ENCODE measurements around the gene ALAD.
"Not testable (repeated sequence)": the region's sequence is repeated elsewhere in the genome, so short reads cannot be mapped to it uniquely, and the experiment has no call there.

ALAD gene

DNA sequence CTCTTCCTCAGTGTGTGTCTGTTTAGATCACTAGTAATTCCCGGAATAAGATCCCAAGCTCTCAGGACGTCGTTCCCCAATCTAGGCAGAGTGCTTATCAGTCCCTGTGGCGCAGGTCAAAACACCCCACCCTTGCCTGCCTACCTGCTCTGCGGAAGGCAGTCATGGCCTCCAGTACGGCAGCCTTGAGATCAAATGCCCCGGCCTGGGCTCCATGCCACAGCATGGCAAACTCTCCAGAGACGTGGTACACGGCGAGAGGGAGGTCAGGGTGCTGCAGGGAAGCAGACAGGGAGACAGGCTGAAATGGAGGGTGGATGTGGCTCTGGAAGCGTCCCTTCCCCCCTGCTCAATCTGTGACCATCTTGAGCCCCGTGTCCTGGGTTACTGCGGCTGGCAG, 12.3 kb downstream of the ALAD start:
- TF ChIP-seq, protein P1, sequence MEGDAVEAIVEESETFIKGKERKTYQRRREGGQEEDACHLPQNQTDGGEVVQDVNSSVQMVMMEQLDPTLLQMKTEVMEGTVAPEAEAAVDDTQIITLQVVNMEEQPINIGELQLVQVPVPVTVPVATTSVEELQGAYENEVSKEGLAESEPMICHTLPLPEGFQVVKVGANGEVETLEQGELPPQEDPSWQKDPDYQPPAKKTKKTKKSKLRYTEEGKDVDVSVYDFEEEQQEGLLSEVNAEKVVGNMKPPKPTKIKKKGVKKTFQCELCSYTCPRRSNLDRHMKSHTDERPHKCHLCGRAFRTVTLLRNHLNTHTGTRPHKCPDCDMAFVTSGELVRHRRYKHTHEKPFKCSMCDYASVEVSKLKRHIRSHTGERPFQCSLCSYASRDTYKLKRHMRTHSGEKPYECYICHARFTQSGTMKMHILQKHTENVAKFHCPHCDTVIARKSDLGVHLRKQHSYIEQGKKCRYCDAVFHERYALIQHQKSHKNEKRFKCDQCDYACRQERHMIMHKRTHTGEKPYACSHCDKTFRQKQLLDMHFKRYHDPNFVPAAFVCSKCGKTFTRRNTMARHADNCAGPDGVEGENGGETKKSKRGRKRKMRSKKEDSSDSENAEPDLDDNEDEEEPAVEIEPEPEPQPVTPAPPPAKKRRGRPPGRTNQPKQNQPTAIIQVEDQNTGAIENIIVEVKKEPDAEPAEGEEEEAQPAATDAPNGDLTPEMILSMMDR (IDR thresholded peaks at IDR 0.05; ENCODE audit: low read depth, low read length): no peak
- no peak overlapping the region for H3K4me3 ChIP-seq (ENCODE audit: low read depth, low read length)

DNA sequence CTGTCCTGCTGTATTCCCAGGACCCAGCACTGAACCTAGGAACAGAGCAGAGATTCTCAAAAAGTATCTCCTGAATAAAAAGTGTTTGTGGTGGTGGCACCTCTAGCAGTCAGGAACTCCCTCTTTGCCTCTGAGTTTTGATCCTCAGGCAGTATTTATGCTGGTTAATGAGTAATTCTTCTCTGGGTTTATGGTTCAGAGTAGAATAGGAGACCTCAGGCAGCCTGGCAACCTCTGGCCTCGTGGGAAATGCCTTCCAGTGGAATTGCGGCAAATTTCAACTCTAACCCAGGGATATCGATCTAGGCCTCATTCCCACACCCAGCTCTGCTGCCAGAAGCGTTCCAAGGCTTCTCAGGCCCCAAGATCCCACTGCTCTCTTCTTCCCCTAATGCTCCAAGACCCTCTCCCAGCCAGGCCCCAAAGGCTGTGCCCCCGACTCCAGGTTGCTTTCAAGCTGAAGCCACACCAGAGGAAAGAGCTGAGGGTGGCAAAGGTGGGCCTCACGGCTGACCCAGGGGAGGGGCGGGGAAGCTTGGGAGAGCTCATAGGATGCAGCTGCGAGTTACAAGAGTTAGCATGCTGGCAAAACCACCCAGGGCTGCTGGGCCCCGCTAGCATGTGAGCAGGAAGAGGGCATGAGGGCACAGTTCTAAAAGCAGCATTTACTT, 13.4 kb downstream of the ALAD start:
- H3K4me3 ChIP-seq (ENCODE audit: low read depth, low read length): no peak overlapping the region
- TF ChIP-seq, protein P1 (IDR thresholded peaks at IDR 0.05; ENCODE audit: low read depth, low read length): no peak

DNA sequence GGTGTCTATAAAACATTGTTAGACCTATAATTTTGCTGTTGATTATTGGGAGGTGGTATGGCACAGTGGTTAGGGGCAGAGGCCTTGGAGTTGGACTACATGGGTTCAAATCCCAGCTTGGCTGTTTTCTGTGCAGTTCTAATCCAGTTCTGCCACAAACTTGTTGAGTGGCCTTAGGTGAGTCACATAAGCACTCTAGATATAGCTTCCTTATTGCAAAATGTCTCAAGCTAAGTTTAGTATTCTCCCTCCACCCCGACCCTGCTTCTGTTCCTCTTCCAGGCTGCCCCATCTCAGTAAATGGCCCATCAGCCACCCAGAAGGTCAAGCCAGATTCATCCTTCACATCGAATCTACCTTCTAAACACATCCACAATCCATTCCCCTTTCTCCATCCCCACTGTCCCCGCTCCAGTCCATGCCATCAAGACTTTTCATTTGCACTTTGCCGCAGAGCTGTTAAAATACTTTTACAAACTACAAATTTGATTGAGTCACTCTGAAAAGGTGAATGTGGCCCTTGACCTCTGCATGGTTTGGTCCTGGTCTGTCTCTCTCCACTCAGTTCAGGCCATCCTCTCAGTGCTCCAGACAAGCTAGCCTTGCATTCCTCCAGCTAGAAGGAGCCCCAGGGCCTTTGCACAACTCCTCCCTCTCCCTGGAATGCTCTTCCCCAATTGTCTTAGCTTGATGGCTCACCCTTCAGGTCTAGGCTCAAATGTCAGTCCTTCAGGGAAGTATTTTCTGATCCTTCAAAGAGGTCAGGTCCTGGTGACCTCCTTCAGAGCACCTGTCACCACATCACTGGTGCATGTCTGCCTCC, 14.3 kb downstream of the ALAD start:
- TF ChIP-seq, protein P1 (IDR thresholded peaks at IDR 0.05; ENCODE audit: low read depth, low read length): no peak
- H3K4me3 ChIP-seq (ENCODE audit: low read depth, low read length): no peak overlapping the region

DNA sequence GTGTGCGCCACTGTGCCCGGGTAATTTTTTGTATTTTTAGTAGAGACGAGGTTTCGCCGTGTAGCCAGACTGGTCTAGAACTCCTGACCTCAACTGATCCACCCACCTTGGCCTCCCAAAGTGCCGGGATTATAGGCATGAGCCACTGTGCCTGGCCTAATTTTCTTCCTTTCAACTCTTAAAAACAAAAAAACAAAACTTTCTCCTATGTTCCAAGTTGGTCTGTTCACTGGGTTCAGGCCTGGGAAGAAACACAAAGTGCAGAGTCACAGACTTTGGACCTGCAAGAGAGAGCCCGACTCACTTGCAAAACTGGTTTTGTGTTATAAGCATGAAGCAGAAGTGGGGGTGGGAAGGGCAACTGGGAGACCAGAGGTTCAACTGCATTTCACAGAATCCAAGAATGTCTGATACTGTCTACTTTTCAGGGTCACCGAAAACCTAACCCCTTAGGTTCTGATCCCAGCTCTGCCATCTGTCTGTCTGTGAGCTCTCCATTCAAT, 19.1 kb downstream of the ALAD start:
- TF ChIP-seq, protein P1 (IDR thresholded peaks at IDR 0.05; ENCODE audit: low read depth, low read length): no peak
- H3K4me3 ChIP-seq (ENCODE audit: low read depth, low read length): no peak overlapping the region

DNA sequence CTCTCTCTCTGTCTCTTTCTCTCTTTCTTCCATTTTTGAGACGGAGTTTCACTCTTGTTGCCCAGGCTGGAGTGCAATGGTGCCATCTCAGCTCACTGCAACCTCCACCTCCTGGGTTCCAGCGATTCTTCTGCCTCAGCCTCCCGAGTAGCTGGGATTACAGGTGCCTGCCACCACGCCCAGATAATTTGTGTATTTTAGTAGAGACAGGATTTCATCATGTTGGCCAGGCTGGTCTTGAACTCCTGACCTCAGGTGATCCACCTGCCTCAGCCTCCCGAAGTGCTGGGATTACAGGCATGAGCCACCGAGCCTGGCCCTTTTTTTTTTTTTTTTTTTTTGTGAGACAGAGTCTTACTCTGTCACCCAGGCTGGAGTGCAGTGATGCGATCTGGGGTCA, 19.6 kb downstream of the ALAD start:
- not testable (repeated sequence) for H3K4me3 ChIP-seq (ENCODE audit: low read depth, low read length)

DNA sequence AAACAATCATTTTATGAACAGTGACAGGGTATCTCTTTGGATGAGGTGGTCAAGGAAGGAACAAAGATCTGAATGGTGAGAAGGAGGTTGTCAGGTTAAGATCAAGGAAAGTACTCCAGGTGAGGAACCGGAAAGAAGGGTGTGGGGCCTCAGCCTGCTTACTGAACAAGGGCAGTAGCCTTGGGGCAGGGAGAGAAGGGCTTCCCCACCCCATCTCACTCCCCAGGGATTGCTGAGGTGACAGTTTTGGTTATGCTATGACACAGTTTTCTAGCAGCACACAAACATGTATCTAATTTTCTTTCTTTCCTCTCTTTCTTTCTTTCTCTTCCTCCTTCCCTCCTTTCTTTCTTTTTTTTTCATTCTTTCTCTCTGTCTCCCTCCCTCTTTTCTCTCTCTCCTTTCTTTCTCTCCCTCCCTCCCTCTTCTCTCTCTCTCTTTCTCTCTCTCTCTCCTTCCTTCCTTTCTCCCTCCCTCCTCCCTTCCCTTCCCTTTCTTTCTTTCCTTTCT, 20.2 kb downstream of the ALAD start:
- no peak overlapping the region for H3K4me3 ChIP-seq (ENCODE audit: low read depth, low read length)
- TF ChIP-seq, protein P1 (IDR thresholded peaks at IDR 0.05; ENCODE audit: low read depth, low read length): no peak

DNA sequence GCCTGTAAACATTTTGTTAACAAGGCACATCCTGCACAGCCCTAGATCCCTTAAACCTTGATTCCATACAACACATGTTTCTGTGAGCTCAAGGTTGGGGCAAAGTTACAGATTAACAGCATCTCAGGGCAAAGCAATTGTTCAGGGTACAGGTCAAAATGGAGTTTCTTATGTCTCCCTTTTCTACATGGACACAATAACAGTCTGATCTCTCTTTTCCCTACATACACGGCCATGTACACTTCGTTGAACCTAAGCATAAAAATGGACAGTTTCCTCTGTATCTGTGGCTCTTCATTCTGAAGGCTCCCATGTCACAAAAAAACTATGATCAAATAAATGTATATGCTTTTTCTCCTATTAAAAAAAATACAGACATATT, 21.3 kb downstream of the ALAD start:
- H3K4me3 ChIP-seq (ENCODE audit: low read depth, low read length): not testable (repeated sequence)

DNA sequence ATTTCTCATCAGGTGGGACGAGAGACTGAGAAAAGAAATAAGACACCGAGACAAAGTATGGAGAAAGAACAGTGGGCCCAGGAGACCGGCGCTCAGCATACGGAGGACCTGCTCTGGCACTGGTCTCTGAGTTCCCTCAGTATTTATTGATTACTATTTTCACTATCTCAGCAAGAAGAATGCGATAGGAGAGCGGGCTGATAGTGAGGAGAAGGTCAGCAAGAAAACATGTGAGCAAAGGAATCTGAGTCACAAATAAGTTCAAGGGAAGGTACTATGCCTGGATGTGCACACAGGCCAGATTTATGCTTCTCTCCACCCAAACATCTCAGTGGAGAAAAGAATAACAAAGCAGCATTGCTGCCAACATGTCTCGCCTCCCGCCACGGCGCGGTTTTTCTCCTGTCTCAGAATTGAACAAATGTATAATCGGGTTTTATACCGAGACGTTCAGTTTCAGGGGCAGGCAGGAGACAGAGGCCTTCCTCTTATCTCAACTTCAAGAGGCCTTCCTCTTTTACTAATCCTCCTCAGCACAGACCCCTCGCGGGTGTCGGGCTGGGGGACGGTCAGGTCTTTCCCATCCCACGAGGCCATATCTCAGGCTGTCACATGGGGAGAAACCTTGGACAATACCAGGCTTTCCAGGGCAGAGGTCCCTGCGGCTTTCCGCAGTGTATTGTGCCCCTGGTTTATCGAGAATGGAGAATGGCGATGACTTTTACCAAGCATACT, 21.8 kb downstream of the ALAD start:
- H3K4me3 ChIP-seq (ENCODE audit: low read depth, low read length): not testable (repeated sequence)
